WI38 (cell line): ENCODE results near the gene TEX2.

Experiments used
- H3K4me3 ChIP-seq: 2 replicates; pipeline ENCODE4 v1.5.1; 2011; ENCODE audit warnings: low read depth, mild to moderate bottlenecking, control low read depth, low read length
- CTCF ChIP-seq: IDR thresholded peaks from 2 replicates; pipeline ENCODE4 v1.5.1; 2012; ENCODE audit warnings: low read depth, mild to moderate bottlenecking, control low read depth, low read length

The TEX2 gene

GRCh38 chr17:64148017-64148631, 114.9 kb downstream of the TEX2 start:
- no peak overlapping the region for H3K4me3 ChIP-seq
- TF ChIP-seq CTCF, result no peak

- TF ChIP-seq CTCF, result no peak
- H3K4me3 ChIP-seq, result peak overlapping the region; percentile 87
These were observed 115.7 kb downstream of the TEX2 start for GRCh38 chr17:64147110-64148016.

- no peak for TF ChIP-seq CTCF
These were observed 116.5 kb downstream of the TEX2 start for GRCh38 chr17:64146418-64147109.

GRCh38 chr17:64145751-64146417, 117.2 kb downstream of the TEX2 start:
- no peak for TF ChIP-seq CTCF
- H3K4me3 ChIP-seq, result peak overlapping the region; percentile 87

More at GRCh38 chr17:64146418-64147109, 116.5 kb downstream of the TEX2 start:
- H3K4me3 ChIP-seq, result peak overlapping the region; percentile 87

- TF ChIP-seq CTCF, result no peak
- H3K4me3 ChIP-seq, result peak overlapping the region; percentile 87
These were observed 117.7 kb downstream of the TEX2 start for GRCh38 chr17:64145375-64145750.

- no peak for TF ChIP-seq CTCF
- no peak overlapping the region for H3K4me3 ChIP-seq
These were observed 123.5 kb downstream of the TEX2 start for GRCh38 chr17:64139542-64139941.
